Stimulated activated CD4-positive, alpha-beta T cell treated with anti-CD3 and anti-CD28 coated beads, Interleukin-2, amount 100 ng/mL, for 48 hours (primary cell): ENCODE measurements around the gene RCAN2.
"Not testable (repeated sequence)": the region's sequence is repeated elsewhere in the genome, so short reads cannot be mapped to it uniquely, and the experiment has no call there.

ENCODE experiments used
- DNase-seq, 2 donors: peaks; one replicate each; pipeline ENCODE4 v3.0.0-alpha.2; 2020

RCAN2 gene

DNA sequence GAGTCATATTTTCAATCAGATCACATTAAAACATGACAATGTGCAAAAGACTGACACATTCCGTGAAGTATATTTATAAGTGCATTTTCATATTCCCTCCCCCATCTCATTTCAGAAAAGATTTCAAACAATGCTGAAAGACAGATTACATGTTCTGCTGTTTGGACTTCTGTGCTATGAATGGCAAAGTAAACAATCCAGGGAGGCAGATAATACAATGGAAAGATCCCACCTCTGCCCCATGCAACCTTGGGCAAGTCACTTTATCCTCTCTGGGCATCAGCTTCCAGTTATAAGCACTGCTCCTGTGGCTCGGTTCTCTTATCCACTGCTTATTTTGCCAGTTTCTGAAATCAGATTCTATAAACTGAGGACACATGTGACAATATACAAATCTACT is 110.2 kb downstream of the RCAN2 start:
- DNase-seq, result no peak

DNA sequence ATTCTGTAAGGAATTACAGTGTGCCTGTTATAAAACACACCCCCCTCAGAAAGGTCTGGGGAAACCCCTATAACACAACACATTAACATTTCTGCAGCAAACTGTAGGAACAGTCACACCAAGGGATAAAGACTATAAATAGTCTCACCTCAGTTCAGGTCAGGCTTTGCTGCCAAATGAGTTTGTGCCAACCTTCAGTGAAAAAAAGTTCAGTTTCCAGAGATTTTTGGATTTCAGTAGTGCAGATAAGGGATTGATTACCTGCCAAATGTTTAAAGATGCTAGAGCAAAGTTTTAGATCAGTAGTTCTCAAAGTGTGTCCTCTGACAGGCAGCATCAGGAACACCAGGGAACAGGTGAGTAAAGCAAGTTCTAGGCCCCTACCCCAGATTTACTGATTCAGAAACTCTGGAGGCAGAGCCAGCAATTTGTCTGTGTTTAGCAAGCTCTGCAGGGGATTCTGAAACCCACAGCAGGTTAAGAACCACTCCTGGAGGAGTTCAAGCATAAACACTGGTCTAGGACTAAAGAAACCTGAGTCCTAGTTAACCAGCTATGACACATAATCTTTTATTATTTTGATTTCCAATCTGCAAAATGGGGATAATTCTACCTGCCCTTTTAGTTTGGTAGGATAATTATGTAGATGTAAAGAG is 111.0 kb downstream of the RCAN2 start:
- DNase-seq, result no peak

DNA sequence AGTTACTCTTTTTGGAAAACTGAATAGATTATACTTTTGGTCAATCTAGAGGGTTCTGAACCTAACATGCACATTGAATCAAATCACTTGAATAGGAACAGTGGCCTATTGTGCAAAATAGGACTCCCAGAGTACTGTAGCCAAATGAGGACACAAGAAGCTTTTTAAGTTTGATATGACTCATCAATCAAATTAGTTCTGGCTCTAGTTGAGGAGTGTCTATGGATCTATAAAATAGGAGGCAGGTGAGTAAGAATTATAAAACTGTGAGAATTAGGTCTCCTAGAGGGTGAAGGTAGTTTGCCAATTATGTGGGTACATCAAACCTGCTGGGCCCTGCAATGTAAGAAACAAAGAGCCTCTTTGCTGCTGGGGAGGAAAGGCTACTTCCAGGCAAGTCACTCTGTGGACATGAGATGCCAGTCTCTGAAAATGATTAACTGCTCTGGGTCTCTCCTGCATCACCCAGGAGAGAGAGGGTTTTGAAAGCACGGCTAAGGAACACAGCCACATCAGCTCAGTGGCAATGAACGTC is 112.3 kb downstream of the RCAN2 start:
- DNase-seq, result no peak

DNA sequence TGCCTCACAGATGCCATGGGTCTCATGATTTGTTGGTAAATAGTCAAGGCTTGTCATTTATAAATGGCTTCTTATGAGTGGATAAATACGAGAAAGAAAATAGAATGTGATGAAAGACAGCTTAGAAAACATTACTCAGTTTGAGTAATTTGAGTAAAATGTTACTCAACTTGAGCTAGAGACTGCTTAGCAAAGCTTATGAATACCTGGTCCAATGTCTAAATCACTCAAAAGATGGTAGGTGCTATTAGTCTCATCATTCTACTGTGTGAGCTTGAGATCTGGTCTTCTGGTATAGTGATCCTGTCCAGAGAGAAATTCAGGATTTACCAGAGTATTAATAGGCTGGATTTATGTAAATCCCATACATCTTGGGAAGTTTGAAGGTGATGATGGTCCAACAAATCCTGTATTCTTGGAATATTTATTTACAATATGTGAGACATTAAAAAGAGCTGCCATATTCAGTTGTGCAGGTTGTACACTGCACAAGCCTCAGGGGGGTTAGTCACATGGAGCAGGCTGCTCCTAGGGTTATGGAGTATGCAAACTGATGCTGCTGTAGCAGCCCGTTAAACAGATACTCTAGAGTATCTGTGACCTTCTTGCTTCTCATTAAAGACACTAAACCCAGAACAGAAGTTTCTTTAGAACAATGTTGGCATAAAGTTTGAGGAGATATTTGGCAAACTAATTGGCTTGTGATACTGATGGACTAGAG is 112.9 kb downstream of the RCAN2 start:
- no peak for DNase-seq

DNA sequence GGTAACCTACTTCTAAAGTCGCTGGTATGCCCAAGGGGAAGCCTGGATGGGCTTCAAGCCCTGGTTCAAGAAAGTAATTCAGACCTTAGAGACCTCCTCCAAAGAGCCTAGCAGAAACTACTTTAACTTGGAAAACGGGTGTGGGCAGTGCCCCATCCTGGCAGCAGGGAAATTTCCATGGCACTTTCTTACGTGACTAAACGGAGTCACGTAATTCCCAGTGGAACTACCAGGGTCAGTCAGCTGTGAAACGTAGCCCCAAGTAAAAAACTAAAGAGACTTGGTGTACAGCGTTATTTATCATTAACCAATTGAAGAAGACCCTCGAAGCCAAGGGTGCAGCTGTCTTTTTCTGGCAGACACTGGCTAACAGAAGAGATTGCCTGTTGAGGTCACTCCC is 114.0 kb downstream of the RCAN2 start:
- no peak for DNase-seq

DNA sequence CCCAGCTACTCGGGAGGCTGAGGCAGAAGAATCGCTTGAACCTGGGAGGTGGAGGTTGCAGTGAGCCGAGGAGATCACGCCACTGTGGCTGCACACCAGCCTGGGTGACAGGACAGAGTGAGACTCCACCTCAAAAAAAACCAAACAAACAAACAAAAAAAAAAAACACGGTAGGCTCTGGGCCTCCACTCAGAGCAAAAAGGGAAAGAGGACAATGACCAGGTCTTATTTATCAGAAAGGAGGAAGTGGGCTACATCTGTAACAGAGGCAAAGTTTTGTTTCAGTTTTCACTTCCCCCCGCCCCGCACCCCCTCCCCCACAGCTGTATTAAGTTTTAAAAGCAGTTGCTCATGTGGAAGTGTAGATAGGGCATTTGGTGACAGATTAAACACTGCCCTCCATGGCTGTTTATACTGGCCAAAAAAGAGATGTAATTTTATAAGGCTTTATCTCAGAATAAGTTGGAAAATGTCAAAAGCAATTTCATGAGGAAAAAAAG is 114.6 kb downstream of the RCAN2 start:
- no peak for DNase-seq

DNA sequence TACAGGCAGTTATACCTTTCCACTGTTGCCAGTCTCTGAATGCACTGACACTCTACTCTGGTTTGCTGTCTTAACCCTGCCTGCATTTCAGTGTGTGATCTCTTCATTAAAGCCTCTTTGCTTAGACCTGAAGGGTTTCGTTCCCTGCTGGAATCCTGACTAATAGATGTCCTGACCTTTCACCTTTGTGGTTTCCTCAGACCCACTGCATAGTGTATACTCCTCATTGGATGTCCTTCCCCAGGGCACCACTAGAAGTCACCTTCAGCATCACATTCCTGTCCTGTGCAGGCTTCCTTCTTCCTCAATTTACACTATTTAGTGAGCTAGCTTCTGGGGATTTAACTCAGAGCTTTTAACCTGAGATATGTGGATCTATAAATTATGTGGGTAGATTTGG is 120.6 kb downstream of the RCAN2 start:
- no peak for DNase-seq

DNA sequence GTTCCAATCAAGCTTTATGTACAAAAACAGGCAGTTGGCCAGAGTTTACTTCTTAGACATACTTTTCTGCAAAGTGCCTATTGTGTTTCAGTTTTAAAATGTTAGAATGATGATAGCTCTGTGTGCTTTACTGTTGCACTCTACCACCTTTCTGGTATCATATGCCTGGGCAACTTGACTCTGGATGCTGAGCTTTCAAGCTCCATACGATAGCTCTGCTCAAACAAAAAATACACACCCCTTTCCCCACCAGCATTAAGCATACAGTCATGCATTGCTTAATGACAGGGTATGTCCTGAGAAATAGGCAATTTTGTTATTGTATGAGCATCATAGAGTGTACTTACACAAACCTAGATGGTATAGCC is 123.1 kb downstream of the RCAN2 start:
- DNase-seq, result no peak

DNA sequence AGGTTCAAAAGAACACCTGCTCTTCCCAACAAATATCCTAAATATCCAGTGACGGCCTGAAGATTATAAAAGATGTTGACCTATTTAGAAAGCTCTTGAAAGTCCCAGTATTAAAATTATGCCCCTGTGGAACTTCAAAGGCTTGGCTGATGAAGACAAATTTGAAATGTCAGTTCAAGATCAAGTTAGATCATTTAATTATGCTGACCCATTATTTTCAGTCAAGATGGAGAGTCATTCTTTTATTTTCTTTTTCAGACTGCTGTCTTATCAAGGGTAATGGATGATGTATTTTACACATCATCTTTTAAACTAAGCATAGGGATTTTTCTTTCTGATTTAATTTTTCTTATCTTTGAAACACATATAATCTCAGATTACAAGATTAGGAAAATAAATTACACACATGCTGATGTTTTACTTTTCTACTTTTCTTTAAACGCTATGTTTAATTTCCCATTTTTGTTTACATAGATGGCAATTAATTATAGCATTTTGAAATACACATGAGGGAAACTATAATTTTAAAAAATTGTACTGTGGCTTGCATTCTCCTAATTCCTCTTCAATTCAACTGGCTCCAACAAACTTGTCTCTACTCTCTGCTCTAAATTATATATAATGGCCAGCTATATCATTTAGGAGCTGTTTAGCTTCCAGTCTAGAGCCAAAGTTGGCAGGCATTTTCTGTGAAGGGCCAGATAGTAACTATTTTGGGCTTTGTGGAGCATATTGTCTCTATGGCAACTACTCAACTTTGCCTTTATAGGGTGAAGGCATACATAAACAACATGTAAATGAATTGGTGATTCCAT is 123.7 kb downstream of the RCAN2 start:
- no peak for DNase-seq

DNA sequence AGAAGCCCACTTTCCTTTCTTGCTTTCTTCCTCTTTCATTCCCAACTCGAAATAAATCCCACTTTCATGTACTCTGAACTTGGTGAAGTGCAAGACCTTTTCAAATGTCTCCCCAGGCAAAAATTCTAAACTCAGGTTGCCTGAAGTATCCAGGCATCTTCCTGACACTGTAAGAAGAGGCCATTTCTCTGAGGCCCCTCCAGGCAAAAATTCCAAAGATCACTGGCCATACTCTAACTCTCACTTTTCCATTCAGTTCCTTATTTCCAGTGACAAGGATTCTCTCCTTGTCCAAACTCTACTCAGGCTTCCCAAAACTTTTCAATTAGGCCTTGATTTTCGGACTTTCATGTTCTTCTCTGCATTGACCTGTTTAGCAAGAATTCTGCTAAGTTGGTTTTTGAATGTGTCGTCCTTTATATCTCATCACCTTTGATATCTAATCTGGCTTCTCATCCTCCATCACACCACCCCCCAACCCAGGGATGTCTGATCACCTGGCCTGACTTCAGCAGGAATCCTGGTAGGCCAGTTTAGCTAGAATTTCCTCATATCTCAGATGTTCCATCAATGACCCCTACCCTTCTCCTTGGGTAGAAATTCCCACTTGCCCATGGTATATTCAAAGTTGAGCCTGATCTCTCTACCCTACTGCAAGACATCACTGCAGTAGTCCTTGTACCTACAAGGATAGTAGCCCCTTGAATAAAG is 124.9 kb downstream of the RCAN2 start:
- DNase-seq, result no peak

DNA sequence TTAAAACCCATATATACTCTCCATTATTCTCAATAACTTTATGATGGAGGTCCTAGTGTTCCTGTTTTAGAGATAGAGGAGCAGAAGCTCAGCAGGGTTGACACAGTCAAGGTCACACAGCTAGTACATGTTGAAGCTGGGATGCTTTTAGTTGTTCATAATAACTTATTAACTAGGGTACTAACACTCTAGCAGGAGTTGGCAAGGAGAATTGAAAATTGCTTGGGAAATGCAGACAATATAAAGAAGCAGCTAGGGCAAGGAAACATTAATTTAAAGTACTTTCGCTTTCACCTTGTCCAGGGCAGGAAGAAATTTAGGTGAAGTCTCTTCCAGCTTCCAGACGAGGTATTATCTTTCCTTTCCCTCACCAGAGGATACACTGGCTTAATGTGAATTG is 133.7 kb downstream of the RCAN2 start:
- no peak for DNase-seq

DNA sequence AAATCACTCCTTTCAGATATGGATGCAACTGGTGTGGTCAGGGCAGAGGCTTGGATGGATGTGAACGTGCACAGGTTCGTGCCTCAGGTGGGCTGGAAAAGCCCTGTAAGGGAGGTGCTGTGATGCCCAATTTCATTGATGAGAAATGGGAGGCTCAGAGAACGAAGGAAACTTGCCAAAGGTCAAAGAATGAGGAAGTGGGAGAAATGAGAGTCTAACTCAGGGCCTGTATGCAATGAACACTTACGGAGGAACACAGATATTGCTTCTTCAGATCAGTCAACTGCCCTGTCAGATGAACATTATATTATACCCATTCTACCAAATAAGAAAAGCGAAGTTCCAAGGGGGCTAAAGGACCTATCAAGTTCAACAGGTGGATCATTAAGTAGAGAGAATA is 134.7 kb downstream of the RCAN2 start:
- no peak for DNase-seq

DNA sequence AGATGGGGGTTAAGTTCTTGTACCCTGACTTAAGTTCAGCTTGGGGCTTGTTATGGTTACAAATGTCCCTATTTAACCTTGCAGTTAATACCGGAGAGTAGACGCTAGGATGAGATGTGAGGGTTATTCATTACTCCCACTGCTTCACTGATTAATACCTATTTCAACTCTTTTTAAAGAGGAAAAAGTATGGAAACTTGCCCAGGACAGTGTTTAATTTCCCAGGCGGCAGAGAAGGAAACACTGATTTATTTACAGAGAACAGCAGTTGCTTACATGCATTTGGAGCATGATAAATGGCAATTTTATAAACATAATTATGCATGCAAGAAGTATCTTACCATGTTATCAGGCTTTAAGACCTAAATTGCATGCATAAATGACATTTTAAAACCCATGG is 137.7 kb downstream of the RCAN2 start:
- no peak for DNase-seq

DNA sequence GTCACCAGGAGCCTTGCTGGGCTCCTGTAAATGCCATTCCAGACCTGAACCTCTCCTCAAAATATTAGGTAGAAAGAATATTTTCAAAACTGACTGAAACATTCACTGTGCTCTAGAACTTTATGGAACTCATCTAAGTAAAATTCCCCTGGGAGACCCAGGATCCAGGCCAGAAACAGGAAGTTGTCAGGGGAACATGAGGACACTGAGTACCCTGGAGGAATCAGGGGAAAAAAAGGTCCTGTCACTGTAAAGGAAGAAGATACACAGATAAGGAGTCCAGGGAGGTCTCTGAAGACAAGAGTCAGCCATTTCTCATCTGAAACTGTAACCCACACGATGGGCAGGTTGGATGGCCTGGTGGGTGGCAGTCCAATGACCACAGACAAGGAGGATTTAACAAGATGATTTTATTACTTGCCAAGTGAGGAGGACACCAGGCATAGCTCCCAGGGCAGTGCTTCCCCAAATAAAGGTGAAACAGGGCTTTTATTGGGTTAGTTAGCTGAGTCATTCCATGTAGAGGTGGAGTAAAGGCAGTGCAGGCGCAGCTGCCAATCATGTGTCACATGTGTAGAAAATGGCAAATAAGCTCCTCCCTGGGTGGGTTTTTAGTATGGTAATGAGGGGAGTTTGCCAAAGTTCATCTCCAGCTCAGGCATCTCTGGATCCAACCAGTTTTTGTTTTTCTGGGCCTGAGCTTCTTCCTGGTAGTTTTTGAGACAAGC is 138.5 kb downstream of the RCAN2 start:
- DNase-seq, result no peak

DNA sequence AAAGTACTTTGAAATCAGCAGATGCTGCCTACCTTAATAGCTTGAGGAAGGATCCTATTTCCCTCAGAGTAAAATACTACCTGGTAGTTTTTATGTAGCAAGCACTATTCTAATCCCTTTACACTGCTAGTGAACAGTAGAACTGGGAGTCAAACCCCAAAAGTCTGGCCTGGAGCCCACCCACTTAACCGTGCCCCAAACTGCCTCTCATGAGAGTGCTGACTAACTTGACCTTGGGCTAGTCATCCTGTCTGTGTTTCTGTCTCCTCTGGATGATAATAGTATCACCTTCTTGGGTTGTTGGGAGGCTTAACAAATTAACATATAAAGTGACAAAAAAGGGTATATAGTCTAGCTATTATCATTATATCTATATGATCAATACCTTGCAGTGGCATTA is 140.5 kb downstream of the RCAN2 start:
- no peak for DNase-seq

DNA sequence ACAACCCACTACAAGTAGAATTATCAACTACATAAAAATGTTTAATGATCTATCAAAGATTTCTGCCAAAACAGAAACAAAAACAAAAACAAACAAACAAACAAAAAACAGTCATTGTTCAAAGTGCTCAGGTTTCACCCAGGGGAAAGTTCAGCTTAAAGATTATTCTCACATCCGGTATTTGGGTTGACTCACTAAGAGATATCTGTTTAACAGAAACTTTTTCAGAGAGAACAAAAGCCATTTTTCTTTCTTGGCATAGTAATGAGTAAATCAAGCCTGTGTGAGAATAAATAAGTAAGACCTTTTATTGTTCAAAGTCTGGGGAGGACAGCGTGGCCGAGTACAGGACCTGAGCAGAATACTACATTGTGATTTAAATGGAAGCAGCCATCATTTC is 143.6 kb downstream of the RCAN2 start:
- no peak for DNase-seq

DNA sequence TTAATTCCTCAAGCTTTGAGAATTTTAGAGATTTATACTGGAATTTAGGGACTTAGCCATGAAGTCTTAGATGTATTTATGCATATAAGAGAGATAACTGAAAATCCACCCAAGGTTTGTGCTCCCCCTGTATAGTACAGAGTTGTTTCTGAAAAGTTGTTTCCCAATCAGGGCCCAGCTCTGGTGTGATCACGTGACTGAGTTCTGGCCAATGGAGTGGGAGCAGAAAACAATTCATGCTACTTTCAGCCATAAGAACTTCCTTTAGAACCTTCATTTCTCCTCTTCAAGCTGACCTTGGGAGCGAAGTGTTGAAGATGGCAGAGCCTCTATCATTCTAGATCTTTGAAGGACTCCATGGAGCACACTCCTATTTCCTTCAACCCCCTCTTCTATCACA is 151.0 kb downstream of the RCAN2 start:
- no peak for DNase-seq

DNA sequence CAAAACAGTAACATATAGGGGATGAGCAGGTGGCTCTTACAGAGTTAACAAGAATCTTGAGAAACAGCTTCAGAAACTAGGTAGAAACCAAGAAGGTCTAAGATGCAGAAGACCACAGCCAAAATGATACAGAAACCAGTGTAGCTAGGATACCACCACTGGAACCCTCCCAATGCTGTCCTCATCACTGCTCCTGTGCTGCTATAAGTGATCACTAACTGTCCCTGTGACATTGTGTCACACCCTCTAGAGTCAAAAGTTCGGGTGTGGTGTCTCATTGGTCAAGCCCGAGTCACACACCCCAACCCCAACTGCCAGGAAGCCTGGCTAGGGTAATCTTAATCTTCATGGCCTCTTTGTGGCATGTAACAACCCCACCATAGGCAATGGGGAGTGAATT is 153.1 kb downstream of the RCAN2 start:
- no peak for DNase-seq

DNA sequence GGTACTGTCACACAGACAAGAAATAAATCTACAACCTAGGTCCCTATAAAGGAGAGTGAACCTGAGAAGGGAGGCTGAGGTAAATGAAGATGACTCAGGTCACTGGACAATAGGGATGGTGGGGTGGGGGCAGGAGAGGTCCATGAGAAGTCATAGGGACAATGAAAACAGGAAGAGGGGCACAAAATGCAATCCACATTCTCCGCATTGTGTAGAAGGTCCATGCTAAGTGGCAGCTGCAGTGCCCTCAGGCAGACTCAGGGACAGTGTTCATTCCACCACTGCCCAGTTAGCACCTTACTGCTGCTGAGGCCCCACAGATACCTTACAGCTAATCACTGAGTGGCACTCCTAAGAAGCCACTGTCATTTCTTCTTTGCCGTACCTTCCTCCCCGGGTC is 156.8 kb downstream of the RCAN2 start:
- no peak for DNase-seq

DNA sequence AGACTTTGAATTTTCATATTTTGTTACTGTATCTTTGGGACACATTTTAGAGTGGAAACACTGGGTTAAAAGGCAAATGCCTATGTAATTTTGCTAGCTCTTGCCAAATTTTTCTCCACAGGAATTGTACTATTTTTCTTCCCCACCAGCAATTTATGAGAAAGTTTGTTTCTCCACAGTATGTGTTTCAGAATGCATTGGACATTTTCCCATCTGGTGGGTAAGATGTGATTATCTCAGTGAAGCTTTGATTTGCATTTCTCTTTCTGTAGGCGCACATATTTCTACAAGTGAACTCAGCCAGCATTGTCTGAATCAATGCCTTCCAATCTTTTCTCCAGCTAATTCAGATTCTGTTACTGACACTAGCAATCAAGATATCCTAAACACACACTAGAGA is 157.8 kb downstream of the RCAN2 start:
- DNase-seq, result no peak

DNA sequence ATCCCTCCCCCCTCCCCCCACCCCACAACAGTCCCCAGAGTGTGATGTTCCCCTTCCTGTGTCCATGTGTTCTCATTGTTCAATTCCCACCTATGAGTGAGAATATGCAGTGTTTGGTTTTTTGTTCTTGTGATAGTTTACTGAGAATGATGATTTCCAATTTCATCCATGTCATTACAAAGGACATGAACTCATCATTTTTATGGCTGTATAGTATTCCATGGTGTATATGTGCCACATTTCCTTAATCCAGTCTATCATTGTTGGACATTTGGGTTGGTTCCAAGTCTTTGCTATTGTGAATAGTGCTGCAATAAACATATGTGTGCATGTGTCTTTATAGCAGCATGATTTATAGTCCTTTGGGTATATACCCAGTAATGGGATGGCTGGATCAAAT is 158.8 kb downstream of the RCAN2 start:
- not testable (repeated sequence) for DNase-seq

DNA sequence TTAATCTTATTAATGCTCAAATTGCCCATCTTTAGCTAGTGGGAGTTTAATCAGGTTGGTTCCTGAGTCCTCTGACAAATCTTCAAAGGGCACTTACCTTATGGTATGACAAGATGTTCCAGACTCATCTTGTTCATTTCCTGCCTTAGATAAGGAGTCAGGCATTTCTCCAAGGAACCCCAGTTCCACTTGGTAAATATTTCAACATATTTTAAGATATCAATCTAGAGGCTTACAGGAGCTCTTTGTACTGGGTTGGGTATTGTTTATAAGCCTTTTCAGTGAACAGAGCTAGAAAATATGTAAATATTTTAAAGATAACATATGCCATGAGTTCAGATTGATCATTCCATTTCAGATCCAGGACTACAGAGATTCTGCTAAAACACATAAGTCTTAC is 159.8 kb downstream of the RCAN2 start:
- no peak for DNase-seq
